Thyroid gland (tissue), 4 donors: Measurements from ENCODE around the gene SETD1B.

Experiments used
- CTCF ChIP-seq, 6 experiments: fragments of 200-600 bp in 3 of 6; fragments of 450-650 bp in 3 of 6; sonication (generic) in 3 of 6; IDR thresholded peaks; one replicate each; pipeline ENCODE4 v1.5.1; 2016 to 2019; ENCODE audit warnings: antibody characterized with exemption in 6 of 6, mild to moderate bottlenecking in 2 of 6, inconsistent platforms in 1 of 6, moderate library complexity in 1 of 6
- POLR2A ChIP-seq, 2 donors: fragments of 450-650 bp; IDR thresholded peaks; one replicate each; pipeline ENCODE4 v1.6.1; 2017; ENCODE audit warnings: antibody characterized with exemption in 2 of 2, mild to moderate bottlenecking in 2 of 2, moderate library complexity in 1 of 2

GRCh38 chr12:121843236-121843982 is 39.6 kb downstream of the SETD1B start:
- TF ChIP-seq CTCF (IDR thresholded peaks at IDR 0.05) = no peak
- TF ChIP-seq POLR2A (IDR thresholded peaks at IDR 0.05) = no peak
